ENCODE measurements around the gene ECE1.
"Not testable (repeated sequence)": the region's sequence is repeated elsewhere in the genome, so short reads cannot be mapped to it uniquely, and the experiment has no call there.

Gene ECE1

GRCh38 chr1:21228224-21228623 lies 62.0 kb downstream of the ECE1 start:
- not testable (repeated sequence) for H3K9me3 Mint-ChIP-seq; H3K27me3 Mint-ChIP-seq; H3K4me3 Mint-ChIP-seq; H3K4me1 Mint-ChIP-seq; DNase-seq (ENCODE audit: low spot score in 2 of 2); H3K27ac Mint-ChIP-seq; ATAC-seq (ENCODE audit: low read depth)
- H3K36me3 Mint-ChIP-seq = peaks cover 25% of the 10 kb centered on the region

DNA sequence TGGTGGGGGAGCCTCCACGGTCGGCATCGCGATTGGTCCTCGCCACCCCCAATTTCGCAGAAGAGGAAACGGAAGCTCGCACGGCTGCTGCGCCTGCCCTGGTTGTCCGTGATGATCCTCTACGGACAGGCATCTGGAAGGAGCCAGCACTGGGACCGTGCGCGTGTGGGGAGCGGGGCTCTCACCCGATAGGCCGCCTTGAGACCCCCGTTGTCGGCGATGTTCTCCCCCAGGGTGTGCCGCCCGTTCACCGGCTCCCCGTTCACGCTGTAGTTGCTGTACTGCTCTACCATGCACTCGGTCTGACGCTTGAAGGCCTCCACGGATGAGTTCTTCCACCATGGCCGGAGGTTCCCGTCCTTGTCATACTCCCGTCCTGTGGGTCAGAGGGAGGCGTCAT lies 65.2 kb downstream of the ECE1 start:
- no peak for ATAC-seq (ENCODE audit: low read depth)
- no peak for DNase-seq (ENCODE audit: low spot score in 2 of 2)
- Mint-ChIP-seq H3K27me3 (no peaks in the 10 kb centered on the region), H3K27ac (no peak overlapping the region), H3K36me3 (peaks cover 36% of the 10 kb centered on the region), H3K9me3 (no peaks in the 10 kb centered on the region), H3K4me1 (no peaks in the 10 kb centered on the region), H3K4me3 (no peak overlapping the region)

- ATAC-seq (ENCODE audit: low read depth) (no peak), DNase-seq (ENCODE audit: low spot score in 2 of 2) (no peak)
- H3K27me3 Mint-ChIP-seq = no peaks in the 10 kb centered on the region
- peaks cover 3% of the 10 kb centered on the region for H3K4me1 Mint-ChIP-seq
- no peak overlapping the region for H3K27ac Mint-ChIP-seq
- H3K9me3 Mint-ChIP-seq = no peaks in the 10 kb centered on the region
- H3K4me3 Mint-ChIP-seq = no peak overlapping the region
- H3K36me3 Mint-ChIP-seq = peaks cover 31% of the 10 kb centered on the region
These were observed 69.4 kb downstream of the ECE1 start for GRCh38 chr1:21220815-21221214.

DNA sequence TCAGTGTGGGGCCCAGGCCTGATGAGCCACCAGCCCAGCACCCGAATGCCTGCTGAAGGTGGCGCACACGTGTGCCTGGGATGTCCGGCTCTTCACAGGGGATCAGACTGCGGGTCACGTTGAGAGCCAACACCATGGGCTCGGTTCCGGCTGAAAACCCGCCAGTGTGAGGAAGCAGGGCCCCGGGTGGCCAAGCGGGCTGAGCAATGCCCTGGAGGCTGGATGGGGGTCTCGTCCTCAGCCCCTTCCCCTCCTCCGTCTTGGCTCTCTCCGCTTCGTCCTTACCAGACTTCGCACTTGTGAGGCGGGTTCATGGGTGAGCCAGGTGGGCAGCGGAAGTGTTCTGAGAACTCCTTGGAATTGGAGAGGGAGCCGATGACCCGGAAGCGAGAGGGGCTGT lies 70.6 kb downstream of the ECE1 start:
- H3K4me1 Mint-ChIP-seq = peaks cover 3% of the 10 kb centered on the region
- H3K27ac Mint-ChIP-seq = no peak overlapping the region
- peaks cover 29% of the 10 kb centered on the region for H3K36me3 Mint-ChIP-seq
- DNase-seq (ENCODE audit: low spot score in 2 of 2) (no peak), ATAC-seq (ENCODE audit: low read depth) (no peak)
- H3K9me3 Mint-ChIP-seq = no peaks in the 10 kb centered on the region
- no peak overlapping the region for H3K4me3 Mint-ChIP-seq
- no peaks in the 10 kb centered on the region for H3K27me3 Mint-ChIP-seq

- H3K9me3 Mint-ChIP-seq = no peaks in the 10 kb centered on the region
- H3K4me3 Mint-ChIP-seq = no peak overlapping the region
- H3K27ac Mint-ChIP-seq = peak overlapping the region; percentile 48
- peak; percentile 9 to 40 for DNase-seq (ENCODE audit: low spot score in 2 of 2)
- peak; percentile 30 for ATAC-seq (ENCODE audit: low read depth)
- H3K27me3 Mint-ChIP-seq = no peaks in the 10 kb centered on the region
- peaks cover 20% of the 10 kb centered on the region for H3K36me3 Mint-ChIP-seq
- H3K4me1 Mint-ChIP-seq = peaks cover 3% of the 10 kb centered on the region
These were observed 72.3 kb downstream of the ECE1 start for GRCh38 chr1:21217812-21218596.

DNA sequence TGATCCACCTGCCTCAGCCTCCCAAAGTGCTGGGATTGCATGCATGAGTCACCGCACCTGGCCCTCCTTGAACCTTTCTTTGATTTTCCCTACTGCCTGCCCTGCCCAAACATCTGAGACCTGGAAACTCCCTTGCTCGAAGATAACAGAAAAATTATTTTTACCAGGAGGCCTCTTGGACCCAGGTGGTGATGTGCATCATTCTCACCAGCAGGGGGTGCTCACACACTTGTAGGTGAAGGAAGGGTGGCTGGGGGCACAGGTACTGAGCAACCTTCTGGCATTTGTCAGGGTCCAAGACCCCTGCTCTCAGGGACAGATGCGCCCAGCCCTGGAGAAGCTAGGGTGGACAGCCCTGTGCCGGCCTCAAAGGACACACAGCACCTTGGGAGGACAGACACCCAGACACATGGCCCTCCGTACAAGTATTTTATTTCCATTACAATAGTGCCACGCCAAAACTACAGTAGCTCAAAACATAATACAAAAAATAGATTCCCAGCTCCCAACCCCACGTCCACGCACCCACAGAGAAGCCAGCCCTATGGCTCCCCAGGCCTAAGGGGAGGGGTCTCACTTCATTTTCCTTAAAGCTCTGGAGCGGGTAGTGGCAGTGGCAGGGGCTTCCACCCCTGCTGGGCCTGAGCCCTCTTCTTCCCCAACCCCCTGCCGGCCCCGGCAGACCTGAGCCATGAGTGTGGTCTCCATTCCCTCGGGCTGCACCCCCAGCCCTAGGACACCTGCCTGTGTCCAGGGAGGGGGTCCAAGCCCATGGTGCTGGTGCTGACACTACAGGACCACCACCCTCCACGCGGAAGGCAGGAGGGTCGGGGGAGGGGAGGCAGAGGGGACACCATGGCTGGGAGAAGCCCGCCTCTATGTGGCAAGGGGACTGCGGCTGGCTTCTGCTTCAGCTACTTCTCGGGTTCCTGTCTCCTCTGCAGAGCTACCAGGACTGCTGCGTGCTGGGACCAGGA lies 73.1 kb downstream of the ECE1 start:
- Mint-ChIP-seq H3K9me3 (no peaks in the 10 kb centered on the region), H3K36me3 (peaks cover 17% of the 10 kb centered on the region), H3K27ac (peak overlapping the region; percentile 54), H3K27me3 (no peaks in the 10 kb centered on the region), H3K4me3 (no peak overlapping the region), H3K4me1 (peaks cover 3% of the 10 kb centered on the region)
- peak; percentile 69 to 72 for DNase-seq (ENCODE audit: low spot score in 2 of 2)
- peak; percentile 77 for ATAC-seq (ENCODE audit: low read depth)

- Mint-ChIP-seq H3K27ac (no peak overlapping the region), H3K27me3 (no peaks in the 10 kb centered on the region), H3K9me3 (no peaks in the 10 kb centered on the region), H3K36me3 (peaks cover 4% of the 10 kb centered on the region), H3K4me1 (peaks cover 3% of the 10 kb centered on the region), H3K4me3 (no peak overlapping the region)
- DNase-seq (ENCODE audit: low spot score in 2 of 2) (no peak), ATAC-seq (ENCODE audit: low read depth) (no peak)
These were observed 78.1 kb downstream of the ECE1 start for GRCh38 chr1:21212126-21212525.

- H3K4me1 Mint-ChIP-seq; DNase-seq (ENCODE audit: low spot score in 2 of 2); H3K4me3 Mint-ChIP-seq; H3K9me3 Mint-ChIP-seq; H3K27ac Mint-ChIP-seq; H3K27me3 Mint-ChIP-seq; H3K36me3 Mint-ChIP-seq; ATAC-seq (ENCODE audit: low read depth): not testable (repeated sequence)
These were observed 82.0 kb downstream of the ECE1 start for GRCh38 chr1:21208137-21208700.

DNA sequence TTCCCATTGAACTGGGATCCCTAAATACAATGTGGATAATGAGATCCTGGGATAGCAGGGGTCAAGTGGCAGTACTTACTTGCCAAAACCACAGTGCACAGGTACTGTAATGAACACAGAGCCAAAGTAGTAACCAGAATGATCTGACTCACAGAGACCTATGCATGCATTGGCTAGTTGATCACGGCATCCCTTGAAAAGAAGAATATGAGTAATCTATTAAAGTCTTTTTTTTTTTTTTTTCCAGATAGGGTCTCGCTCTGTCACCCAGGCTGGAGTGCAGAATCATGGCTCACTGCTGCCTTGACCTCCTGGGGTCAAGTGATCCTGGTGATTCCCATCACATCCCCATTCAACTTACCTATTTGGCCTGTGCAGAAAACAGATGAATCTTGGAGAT lies 84.1 kb downstream of the ECE1 start:
- ATAC-seq (ENCODE audit: low read depth) = no peak
- DNase-seq (ENCODE audit: low spot score in 2 of 2) = no peak
- no peaks in the 10 kb centered on the region for H3K9me3 Mint-ChIP-seq
- H3K27ac Mint-ChIP-seq = no peak overlapping the region
- H3K4me1 Mint-ChIP-seq = no peaks in the 10 kb centered on the region
- no peak overlapping the region for H3K4me3 Mint-ChIP-seq
- no peaks in the 10 kb centered on the region for H3K36me3 Mint-ChIP-seq
- no peaks in the 10 kb centered on the region for H3K27me3 Mint-ChIP-seq

- DNase-seq (ENCODE audit: low spot score in 2 of 2) (no peak), ATAC-seq (ENCODE audit: low read depth) (no peak)
- no peak overlapping the region for H3K27ac Mint-ChIP-seq
- no peaks in the 10 kb centered on the region for H3K36me3 Mint-ChIP-seq
- no peaks in the 10 kb centered on the region for H3K4me1 Mint-ChIP-seq
- no peaks in the 10 kb centered on the region for H3K9me3 Mint-ChIP-seq
- H3K27me3 Mint-ChIP-seq = no peaks in the 10 kb centered on the region
- no peak overlapping the region for H3K4me3 Mint-ChIP-seq
These were observed 84.8 kb downstream of the ECE1 start for GRCh38 chr1:21205416-21205815.

GRCh38 chr1:21201650-21202049 lies 88.6 kb downstream of the ECE1 start:
- Mint-ChIP-seq H3K9me3 (no peaks in the 10 kb centered on the region), H3K27me3 (peaks cover 7% of the 10 kb centered on the region)
- no peak for ATAC-seq (ENCODE audit: low read depth)

DNA sequence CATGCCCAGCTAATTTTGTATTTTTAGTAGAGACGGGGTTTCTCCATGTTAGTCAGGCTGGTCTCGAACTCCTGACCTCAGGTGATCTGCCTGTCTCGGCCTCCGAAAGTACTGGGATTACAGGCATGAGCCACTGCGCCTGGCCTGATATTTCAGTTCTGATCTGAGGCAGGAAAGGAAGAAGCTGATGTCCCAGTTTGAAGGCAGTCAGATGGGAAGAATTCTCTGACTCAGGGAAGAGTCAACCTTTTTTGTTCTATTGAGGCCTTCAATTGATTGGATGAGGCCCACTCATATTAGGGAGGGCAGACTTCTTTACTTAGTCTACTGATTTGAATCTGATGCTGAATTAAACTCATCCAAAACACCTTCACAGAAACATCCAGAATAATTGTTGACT lies 89.0 kb downstream of the ECE1 start:
- H3K27me3 Mint-ChIP-seq = peaks cover 11% of the 10 kb centered on the region
- H3K4me3 Mint-ChIP-seq; ATAC-seq (ENCODE audit: low read depth); H3K9me3 Mint-ChIP-seq; DNase-seq (ENCODE audit: low spot score in 2 of 2); H3K36me3 Mint-ChIP-seq; H3K27ac Mint-ChIP-seq; H3K4me1 Mint-ChIP-seq: not testable (repeated sequence)

More at GRCh38 chr1:21201650-21202049, 88.6 kb downstream of the ECE1 start:
- no peak for DNase-seq (ENCODE audit: low spot score in 2 of 2)
- Mint-ChIP-seq H3K4me3 (no peak overlapping the region), H3K27ac (no peak overlapping the region), H3K36me3 (no peaks in the 10 kb centered on the region), H3K4me1 (no peaks in the 10 kb centered on the region)

GRCh38 chr1:21200767-21201166 lies 89.5 kb downstream of the ECE1 start:
- Mint-ChIP-seq H3K27ac (no peak overlapping the region), H3K4me3 (no peak overlapping the region), H3K4me1 (no peaks in the 10 kb centered on the region), H3K27me3 (peaks cover 11% of the 10 kb centered on the region), H3K9me3 (no peaks in the 10 kb centered on the region), H3K36me3 (no peaks in the 10 kb centered on the region)
- no peak for ATAC-seq (ENCODE audit: low read depth)
- no peak for DNase-seq (ENCODE audit: low spot score in 2 of 2)

- Mint-ChIP-seq H3K9me3 (no peaks in the 10 kb centered on the region), H3K4me3 (no peak overlapping the region), H3K27me3 (peaks cover 11% of the 10 kb centered on the region), H3K4me1 (peaks cover 4% of the 10 kb centered on the region), H3K27ac (peak overlapping the region; percentile 8), H3K36me3 (no peaks in the 10 kb centered on the region)
- no peak for DNase-seq (ENCODE audit: low spot score in 2 of 2)
- no peak for ATAC-seq (ENCODE audit: low read depth)
These were observed 91.3 kb downstream of the ECE1 start for GRCh38 chr1:21198929-21199328.

Measured in memory B cell (primary cell).